Liver (tissue), 3 donors: ENCODE results near the gene NSD1.

Experiments used
- CTCF ChIP-seq: fragments of 150-350 bp; IDR thresholded peaks from 2 replicates; pipeline ENCODE4 v1.5.1; 2017; ENCODE audit warnings: improper control_type of control experiment, low read depth, low read length; ENCODE audit not compliant: missing input control
- FOXA1 ChIP-seq: IDR thresholded peaks from 2 replicates; pipeline ENCODE4 v1.6.1; 2016; ENCODE audit warnings: antibody characterized with exemption
- JUND ChIP-seq, 2 donors: IDR thresholded peaks; 2 replicates each; pipeline ENCODE4 v1.6.1; 2016; ENCODE audit warnings: antibody characterized with exemption in 2 of 2
- MAX ChIP-seq: IDR thresholded peaks from 2 replicates; pipeline ENCODE4 v1.6.1; 2016; ENCODE audit warnings: antibody characterized with exemption
- NR2F2 ChIP-seq: IDR thresholded peaks from 2 replicates; pipeline ENCODE4 v1.6.1; 2016; ENCODE audit warnings: antibody characterized with exemption
- RXRA ChIP-seq, 2 donors: IDR thresholded peaks; 2 replicates each; pipeline ENCODE4 v1.6.1; 2017 to 2018; ENCODE audit warnings: antibody characterized with exemption in 2 of 2, mild to moderate bottlenecking in 1 of 2
- SP1 ChIP-seq: IDR thresholded peaks from 2 replicates; pipeline ENCODE4 v1.6.1; 2018; ENCODE audit warnings: antibody characterized with exemption, mild to moderate bottlenecking
- TAF1 ChIP-seq: conservative IDR thresholded peaks from 2 replicates; pipeline ENCODE4 v1.6.1; 2016; ENCODE audit warnings: antibody characterized with exemption, mild to moderate bottlenecking
- YY1 ChIP-seq: IDR thresholded peaks from 2 replicates; pipeline ENCODE4 v1.6.1; 2016; ENCODE audit warnings: antibody characterized with exemption, mild to moderate bottlenecking
- ZBTB33 ChIP-seq: IDR thresholded peaks from 2 replicates; pipeline ENCODE4 v1.6.1; 2016; ENCODE audit warnings: antibody characterized with exemption
- donor health status: healthy.
- donor health status: healthy.

GRCh38 chr5:177311392-177311722 lies 177.8 kb downstream of the NSD1 start:
- TF ChIP-seq CTCF (no peak), JUND (IDR thresholded peaks at IDR 0.05) (no peak), NR2F2 (no peak), FOXA1 (no peak), MAX (no peak), YY1 (no peak), TAF1 (no peak), SP1 (no peak), ZBTB33 (no peak), RXRA (IDR thresholded peaks at IDR 0.05) (no peak)
